Adrenal gland (tissue), 5 donors: Measurements from ENCODE around the gene ABHD11.

Experiments used
- POLR2A ChIP-seq, 2 donors: fragments of 450-650 bp; IDR thresholded peaks; one replicate each; pipeline ENCODE4 v1.6.1; 2017; ENCODE audit warnings: antibody characterized with exemption in 2 of 2, mild to moderate bottlenecking in 2 of 2, moderate library complexity in 1 of 2
- TF ChIP-seq, protein P1 (sequence below), 6 experiments: fragments of 450-650 bp in 4 of 6; fragments of 200-600 bp in 2 of 6; sonication (generic) in 1 of 6; IDR thresholded peaks; 1 replicate in 5 of 6; 2 replicates in 1 of 6; pipeline versions ENCODE4 v1.5.1 to v1.8.0; 2016 to 2021; ENCODE audit warnings: antibody characterized with exemption in 6 of 6, mild to moderate bottlenecking in 2 of 6, moderate library complexity in 1 of 6
- donor health status: DM: no; HTN: no; CAD: no.

DNA sequence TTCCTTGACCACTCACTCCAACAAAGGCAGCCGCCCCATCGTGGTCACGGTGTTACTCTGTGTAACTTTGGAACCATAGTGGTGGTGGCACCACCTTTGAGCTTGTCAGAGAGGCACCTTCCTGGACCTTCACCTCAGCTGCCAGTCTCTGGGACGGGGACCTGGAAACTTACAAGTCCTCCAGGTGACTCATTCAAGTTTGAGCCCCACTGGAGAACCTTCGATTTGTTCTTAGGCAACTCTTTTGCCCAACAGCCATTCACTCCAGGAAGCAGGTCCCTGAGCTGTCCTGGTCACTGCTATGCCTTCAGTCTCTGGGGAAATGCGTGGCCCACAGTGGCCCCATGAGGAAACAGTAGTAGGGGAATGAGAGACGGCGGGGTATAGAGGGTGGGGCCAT is 36.4 kb downstream of the ABHD11 start:
- TF ChIP-seq, protein P1, sequence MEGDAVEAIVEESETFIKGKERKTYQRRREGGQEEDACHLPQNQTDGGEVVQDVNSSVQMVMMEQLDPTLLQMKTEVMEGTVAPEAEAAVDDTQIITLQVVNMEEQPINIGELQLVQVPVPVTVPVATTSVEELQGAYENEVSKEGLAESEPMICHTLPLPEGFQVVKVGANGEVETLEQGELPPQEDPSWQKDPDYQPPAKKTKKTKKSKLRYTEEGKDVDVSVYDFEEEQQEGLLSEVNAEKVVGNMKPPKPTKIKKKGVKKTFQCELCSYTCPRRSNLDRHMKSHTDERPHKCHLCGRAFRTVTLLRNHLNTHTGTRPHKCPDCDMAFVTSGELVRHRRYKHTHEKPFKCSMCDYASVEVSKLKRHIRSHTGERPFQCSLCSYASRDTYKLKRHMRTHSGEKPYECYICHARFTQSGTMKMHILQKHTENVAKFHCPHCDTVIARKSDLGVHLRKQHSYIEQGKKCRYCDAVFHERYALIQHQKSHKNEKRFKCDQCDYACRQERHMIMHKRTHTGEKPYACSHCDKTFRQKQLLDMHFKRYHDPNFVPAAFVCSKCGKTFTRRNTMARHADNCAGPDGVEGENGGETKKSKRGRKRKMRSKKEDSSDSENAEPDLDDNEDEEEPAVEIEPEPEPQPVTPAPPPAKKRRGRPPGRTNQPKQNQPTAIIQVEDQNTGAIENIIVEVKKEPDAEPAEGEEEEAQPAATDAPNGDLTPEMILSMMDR (IDR thresholded peaks at IDR 0.05), result no peak
- no peak for TF ChIP-seq POLR2A (IDR thresholded peaks at IDR 0.05)
